Esophagus muscularis mucosa (tissue), 4 donors: Measurements from ENCODE around the gene ZSWIM2. TPM values are rescaled to one million over a fixed set of nuclear protein-coding genes. Genes with fewer than 3 reads are reported as not detected.
"Not testable (repeated sequence)": the region's sequence is repeated elsewhere in the genome, so short reads cannot be mapped to it uniquely, and the experiment has no call there.

Source experiments
- DNase-seq: peaks from one replicate; pipeline ENCODE4 v3.0.0-alpha.2; 2017; ENCODE audit errors: extremely low spot score
- H3K27ac ChIP-seq, 4 donors: fragments of 200-600 bp; sonication (generic); replicated peaks in 1 of 4; 1 replicate in 3 of 4; 2 replicates in 1 of 4; pipeline ENCODE4 v1.5.1; 2016 to 2019; ENCODE audit warnings: mild to moderate bottlenecking in 1 of 4
- H3K27me3 ChIP-seq, 4 donors: fragments of 200-600 bp; sonication (generic); one replicate each; pipeline versions ENCODE4 v1.5.1 to v1.6.0; 2016 to 2019
- H3K36me3 ChIP-seq, 4 donors: fragments of 200-600 bp; sonication (generic); one replicate each; pipeline ENCODE4 v1.5.1; 2016 to 2019
- H3K4me1 ChIP-seq, 4 donors: fragments of 200-600 bp; sonication (generic); one replicate each; pipeline ENCODE4 v1.5.1; 2016 to 2019
- H3K4me3 ChIP-seq, 4 donors: fragments of 200-600 bp; sonication (generic); 1 replicate in 2 of 4; 2 replicates in 2 of 4; pipeline ENCODE4 v1.5.1; 2016 to 2019; ENCODE audit warnings: mild to moderate bottlenecking in 4 of 4, moderate library complexity in 1 of 4
- H3K9me3 ChIP-seq, 4 donors: fragments of 200-600 bp; sonication (generic); 1 replicate in 3 of 4; 2 replicates in 1 of 4; pipeline ENCODE4 v1.5.1; 2016 to 2019
- EP300 ChIP-seq: sonication (generic); formaldehyde crosslinking; IDR thresholded peaks from one replicate; pipeline ENCODE4 v1.6.1; 2017; ENCODE audit warnings: antibody characterized with exemption
- POLR2A ChIP-seq: fragments of 450-650 bp; IDR thresholded peaks from one replicate; pipeline ENCODE4 v1.6.1; 2017; ENCODE audit warnings: antibody characterized with exemption, moderate library complexity, mild to moderate bottlenecking, low read depth
- POLR2AphosphoS5 ChIP-seq, 2 donors: sonication (generic); formaldehyde crosslinking; IDR thresholded peaks; one replicate each; pipeline ENCODE4 v1.6.1; 2017; ENCODE audit warnings: antibody characterized with exemption in 2 of 2
- WGBS: methylation state at CpG from one replicate; pipeline ENCODE4 v1.1.5; 2018; 5-methylcytosine and 5-hydroxymethylcytosine counted together
- intact Hi-C: fragments of 100-400 bp; cut with DNase I; formaldehyde crosslinking; loops from one replicate; pipeline ENCODE4 v1.15.1; 2023
- total RNA-seq, 4 donors: library from RNA; depleted of rRNA; stranded (reverse); fragments of >200 nt; gene quantifications; one replicate each; pipeline versions ENCODE4 v1.1.0 to v1.2.1, GENCODE V29; 2016
- TF ChIP-seq, protein P1 (sequence below), 3 experiments: fragments of 200-600 bp in 2 of 3; fragments of 450-650 bp in 1 of 3; sonication (generic) in 2 of 3; IDR thresholded peaks; one replicate each; pipeline ENCODE4 v1.5.1; 2017 to 2019; ENCODE audit warnings: antibody characterized with exemption in 3 of 3, mild to moderate bottlenecking in 2 of 3, moderate library complexity in 1 of 3

ZSWIM2 gene, protein sequence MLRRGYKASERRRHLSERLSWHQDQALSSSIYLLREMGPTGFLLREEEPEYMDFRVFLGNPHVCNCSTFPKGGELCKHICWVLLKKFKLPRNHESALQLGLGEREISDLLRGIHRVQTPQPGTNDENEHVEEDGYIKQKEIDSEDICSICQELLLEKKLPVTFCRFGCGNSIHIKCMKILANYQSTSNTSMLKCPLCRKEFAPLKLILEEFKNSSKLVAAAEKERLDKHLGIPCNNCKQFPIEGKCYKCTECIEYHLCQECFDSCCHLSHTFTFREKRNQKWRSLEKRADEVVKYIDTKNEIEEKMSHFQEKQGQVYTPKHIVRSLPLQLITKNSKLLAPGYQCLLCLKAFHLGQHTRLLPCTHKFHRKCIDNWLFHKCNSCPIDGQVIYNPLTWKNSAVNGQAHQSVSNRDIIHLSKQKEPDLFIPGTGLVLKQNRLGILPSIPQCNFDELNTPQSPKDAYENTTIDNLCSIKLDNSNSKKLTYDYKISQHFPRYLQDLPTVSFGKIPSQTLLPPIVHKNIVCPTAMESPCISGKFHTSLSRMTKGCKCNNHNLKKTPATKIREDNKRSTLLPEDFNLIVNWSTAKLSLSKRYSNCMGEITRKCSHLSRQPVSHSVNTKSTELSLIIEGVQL
- not detected for total RNA-seq

DNA sequence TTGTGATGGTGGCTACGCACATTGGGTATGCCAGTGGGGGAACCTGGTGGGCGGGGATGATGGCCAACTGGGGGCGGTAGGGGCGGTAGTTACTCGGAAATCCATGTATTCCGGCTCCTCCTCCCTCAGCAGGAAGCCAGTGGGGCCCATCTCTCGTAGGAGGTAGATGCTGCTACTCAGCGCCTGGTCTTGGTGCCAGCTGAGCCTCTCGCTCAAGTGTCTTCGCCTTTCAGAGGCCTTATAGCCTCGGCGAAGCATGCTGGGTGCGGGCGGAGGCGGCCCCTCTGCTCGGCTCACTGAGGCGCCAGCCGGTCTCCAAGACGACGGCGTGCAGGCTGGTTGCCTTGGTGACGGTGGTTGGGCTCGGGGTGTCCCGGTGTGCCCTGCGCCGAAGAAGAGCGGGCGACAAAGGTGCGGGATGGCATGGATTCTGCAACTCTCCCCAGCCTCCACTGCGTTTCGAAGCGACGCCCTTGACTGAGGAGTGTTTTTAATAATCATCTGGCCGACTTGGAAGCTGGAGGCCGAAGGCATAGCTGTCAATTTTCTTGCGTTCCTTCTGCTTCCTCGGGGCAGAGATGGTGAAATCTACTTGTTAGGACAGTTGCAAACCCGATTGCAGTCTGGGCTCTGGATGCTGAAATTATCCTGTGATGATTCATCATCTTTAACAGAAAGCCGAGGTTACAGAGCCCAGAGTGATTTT, at the start of gene ZSWIM2:
Gene ZSWIM2 (minus strand): TSS at position 298 of the 706 bp plus-strand sequence. CDS start 40 bp downstream, at position 258.
- Histone ChIP-seq H3K36me3 (no peaks in the 10 kb centered on the region), H3K4me3 (peak within 1 kb of the TSS; percentile 45 to 57 (median 50)), H3K9me3 (no peaks in the 10 kb centered on the region), H3K27ac (no peak within 1 kb of the TSS), H3K27me3 (no peaks in the 10 kb centered on the region), H3K4me1 (peaks cover 5 to 12% (median 9%) of the 10 kb centered on the region in 4 donors)
- intact Hi-C loops, result no loop called here
- WGBS, result 3% methylated on average over 37 of the region's 39 CpGs
- TF ChIP-seq, protein P1, sequence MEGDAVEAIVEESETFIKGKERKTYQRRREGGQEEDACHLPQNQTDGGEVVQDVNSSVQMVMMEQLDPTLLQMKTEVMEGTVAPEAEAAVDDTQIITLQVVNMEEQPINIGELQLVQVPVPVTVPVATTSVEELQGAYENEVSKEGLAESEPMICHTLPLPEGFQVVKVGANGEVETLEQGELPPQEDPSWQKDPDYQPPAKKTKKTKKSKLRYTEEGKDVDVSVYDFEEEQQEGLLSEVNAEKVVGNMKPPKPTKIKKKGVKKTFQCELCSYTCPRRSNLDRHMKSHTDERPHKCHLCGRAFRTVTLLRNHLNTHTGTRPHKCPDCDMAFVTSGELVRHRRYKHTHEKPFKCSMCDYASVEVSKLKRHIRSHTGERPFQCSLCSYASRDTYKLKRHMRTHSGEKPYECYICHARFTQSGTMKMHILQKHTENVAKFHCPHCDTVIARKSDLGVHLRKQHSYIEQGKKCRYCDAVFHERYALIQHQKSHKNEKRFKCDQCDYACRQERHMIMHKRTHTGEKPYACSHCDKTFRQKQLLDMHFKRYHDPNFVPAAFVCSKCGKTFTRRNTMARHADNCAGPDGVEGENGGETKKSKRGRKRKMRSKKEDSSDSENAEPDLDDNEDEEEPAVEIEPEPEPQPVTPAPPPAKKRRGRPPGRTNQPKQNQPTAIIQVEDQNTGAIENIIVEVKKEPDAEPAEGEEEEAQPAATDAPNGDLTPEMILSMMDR (IDR thresholded peaks at IDR 0.05), result no peak
- TF ChIP-seq POLR2A (no peak), POLR2AphosphoS5 (IDR thresholded peaks at IDR 0.05) (no peak), EP300 (no peak)
- DNase-seq, result no peak

DNA sequence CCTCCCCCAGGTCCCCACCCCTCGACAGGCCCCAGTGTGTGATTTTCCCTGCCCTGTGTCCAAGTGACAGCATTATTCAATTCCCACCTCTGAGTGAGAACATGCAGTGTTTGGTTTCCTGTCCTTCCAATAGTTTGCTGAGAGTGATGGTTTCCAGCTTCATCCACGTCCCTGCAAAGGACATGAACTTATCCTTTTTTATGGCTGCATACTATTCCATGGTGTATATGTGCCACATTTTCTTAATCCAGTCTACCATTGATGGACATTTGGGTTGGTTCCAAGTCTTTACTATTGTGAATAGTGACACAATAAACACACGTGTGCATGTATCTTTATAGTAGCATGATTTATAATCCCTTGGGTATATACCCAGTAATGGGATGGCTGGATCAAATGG, 47.2 kb upstream of the ZSWIM2 start:
- H3K4me1 ChIP-seq, H3K36me3 ChIP-seq, intact Hi-C loops, H3K4me3 ChIP-seq, H3K27ac ChIP-seq, H3K27me3 ChIP-seq, H3K9me3 ChIP-seq, DNase-seq: not testable (repeated sequence)
- WGBS, result 81% methylated on average over 3 of the region's 3 CpGs

- DNase-seq, result no peak
- WGBS, result 95% methylated on average over 2 of the region's 2 CpGs
- H3K27ac ChIP-seq, result no peak overlapping the region
- intact Hi-C loops, result no loop called here
- H3K36me3 ChIP-seq, result no peaks in the 10 kb centered on the region
- no peaks in the 10 kb centered on the region for H3K4me1 ChIP-seq
- no peaks in the 10 kb centered on the region for H3K9me3 ChIP-seq
- no peaks in the 10 kb centered on the region for H3K27me3 ChIP-seq
- no peak overlapping the region for H3K4me3 ChIP-seq
- TF ChIP-seq, protein P1 (IDR thresholded peaks at IDR 0.05), result no peak
- no peak for TF ChIP-seq POLR2A
- TF ChIP-seq EP300, result no peak
Measured at GRCh38 chr2:186895451-186895850, 46.5 kb upstream of the ZSWIM2 start.

DNA sequence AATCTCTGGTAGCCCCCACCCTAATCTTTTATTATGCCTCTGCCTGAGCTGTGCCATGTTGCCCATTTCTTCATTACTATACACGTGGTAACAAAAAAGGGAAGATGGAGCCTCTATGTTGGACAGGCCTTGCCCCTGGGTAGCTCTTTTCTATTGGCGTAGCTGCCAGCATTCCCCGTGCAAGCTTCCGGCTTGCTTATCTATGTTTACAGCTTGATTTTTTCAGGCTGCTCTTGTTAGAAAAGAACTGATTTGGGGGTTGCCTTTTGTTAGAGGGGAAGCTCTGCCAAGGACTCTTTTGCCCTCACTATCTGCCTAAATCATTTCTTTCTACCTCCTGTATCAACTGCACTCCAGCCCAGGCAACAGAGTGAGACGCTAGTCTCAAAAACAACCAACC, 45.5 kb upstream of the ZSWIM2 start:
- H3K4me3 ChIP-seq, result no peak overlapping the region
- H3K4me1 ChIP-seq, result peaks cover 0 to 1% (median 0%) of the 10 kb centered on the region in 4 donors
- DNase-seq, result no peak
- no peak overlapping the region for H3K27ac ChIP-seq
- intact Hi-C loops, result no loop called here
- no peaks in the 10 kb centered on the region for H3K36me3 ChIP-seq
- TF ChIP-seq EP300, result no peak
- TF ChIP-seq POLR2A, result no peak
- TF ChIP-seq, protein P1 (IDR thresholded peaks at IDR 0.05), result no peak
- no peak for TF ChIP-seq POLR2AphosphoS5 (IDR thresholded peaks at IDR 0.05)
- WGBS, result 81% methylated on average over 5 of the region's 5 CpGs
- H3K27me3 ChIP-seq, result no peaks in the 10 kb centered on the region
- no peaks in the 10 kb centered on the region for H3K9me3 ChIP-seq

DNA sequence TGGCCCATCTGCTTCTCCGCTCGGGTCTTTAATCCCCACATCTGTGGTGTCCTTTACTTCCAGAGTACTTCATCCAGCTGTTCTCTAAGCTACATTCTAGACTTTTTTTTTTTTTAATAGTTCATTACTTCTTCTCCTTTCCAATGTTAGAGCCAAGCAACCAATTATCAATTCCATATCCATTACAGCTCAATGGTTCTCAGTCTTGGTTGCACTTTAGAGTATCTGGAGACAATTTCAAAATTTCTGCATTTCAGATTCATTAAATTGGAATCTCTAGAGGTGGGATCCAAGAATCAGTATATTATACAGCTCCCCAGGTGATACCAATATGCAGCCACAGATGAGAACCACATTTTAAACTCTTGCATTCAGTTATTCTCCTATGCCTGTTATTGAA, 43.9 kb upstream of the ZSWIM2 start:
- peaks cover 0 to 14% (median 6%) of the 10 kb centered on the region in 4 donors for H3K4me1 ChIP-seq
- no peaks in the 10 kb centered on the region for H3K36me3 ChIP-seq
- no peak overlapping the region for H3K4me3 ChIP-seq
- no peaks in the 10 kb centered on the region for H3K27me3 ChIP-seq
- 93% methylated on average over 2 of the region's 2 CpGs for WGBS
- no peak overlapping the region for H3K27ac ChIP-seq
- intact Hi-C loops, result no loop called here
- no peak for DNase-seq
- TF ChIP-seq EP300 (no peak), POLR2AphosphoS5 (IDR thresholded peaks at IDR 0.05) (no peak), POLR2A (no peak)
- TF ChIP-seq, protein P1 (IDR thresholded peaks at IDR 0.05), result no peak
- no peaks in the 10 kb centered on the region for H3K9me3 ChIP-seq
